ENCODE results near the gene GOLGA8S. TPM values are rescaled to one million over a fixed set of nuclear protein-coding genes. Genes with fewer than 3 reads are reported as not detected.
"Not testable (repeated sequence)": the region's sequence is repeated elsewhere in the genome, so short reads cannot be mapped to it uniquely, and the experiment has no call there.

The GOLGA8S gene
- total RNA-seq, 1 experiment from 2014 or later = 0.09 TPM

DNA sequence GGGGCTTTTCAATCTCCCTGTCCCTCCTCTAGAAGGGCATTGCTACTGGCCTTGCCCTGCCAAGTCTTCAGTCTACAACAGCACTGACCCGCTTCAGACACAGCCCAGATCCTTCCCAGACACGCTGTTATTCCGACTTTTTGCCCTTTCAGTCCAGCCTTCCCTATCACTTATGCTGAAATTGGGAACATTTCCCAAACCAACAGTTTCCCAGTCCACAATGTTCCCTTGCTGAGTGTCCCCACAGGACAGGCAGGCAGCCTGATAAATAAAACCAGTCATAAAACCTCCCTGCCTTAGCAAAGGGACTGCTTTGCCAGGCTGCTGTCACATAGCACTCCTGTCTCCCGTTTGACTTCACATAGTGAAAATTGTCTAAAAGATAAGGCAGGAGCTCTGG, 49.0 kb downstream of the GOLGA8S start:
- H3K27me3 ChIP-seq (ENCODE audit: insufficient read depth, low read depth) = peaks cover 55% of the 10 kb centered on the region
- TF ChIP-seq EZH2 (IDR thresholded peaks at IDR 0.05; ENCODE audit: low read depth) = no peak
- TF ChIP-seq, protein P1, sequence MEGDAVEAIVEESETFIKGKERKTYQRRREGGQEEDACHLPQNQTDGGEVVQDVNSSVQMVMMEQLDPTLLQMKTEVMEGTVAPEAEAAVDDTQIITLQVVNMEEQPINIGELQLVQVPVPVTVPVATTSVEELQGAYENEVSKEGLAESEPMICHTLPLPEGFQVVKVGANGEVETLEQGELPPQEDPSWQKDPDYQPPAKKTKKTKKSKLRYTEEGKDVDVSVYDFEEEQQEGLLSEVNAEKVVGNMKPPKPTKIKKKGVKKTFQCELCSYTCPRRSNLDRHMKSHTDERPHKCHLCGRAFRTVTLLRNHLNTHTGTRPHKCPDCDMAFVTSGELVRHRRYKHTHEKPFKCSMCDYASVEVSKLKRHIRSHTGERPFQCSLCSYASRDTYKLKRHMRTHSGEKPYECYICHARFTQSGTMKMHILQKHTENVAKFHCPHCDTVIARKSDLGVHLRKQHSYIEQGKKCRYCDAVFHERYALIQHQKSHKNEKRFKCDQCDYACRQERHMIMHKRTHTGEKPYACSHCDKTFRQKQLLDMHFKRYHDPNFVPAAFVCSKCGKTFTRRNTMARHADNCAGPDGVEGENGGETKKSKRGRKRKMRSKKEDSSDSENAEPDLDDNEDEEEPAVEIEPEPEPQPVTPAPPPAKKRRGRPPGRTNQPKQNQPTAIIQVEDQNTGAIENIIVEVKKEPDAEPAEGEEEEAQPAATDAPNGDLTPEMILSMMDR (conservative IDR thresholded peaks at IDR 0.05) = no peak
- DNase-seq = no peak
- no peaks in the 10 kb centered on the region for H3K79me2 ChIP-seq (ENCODE audit: low read depth)
- no peak overlapping the region for H3K4me3 ChIP-seq
- no TSS peak for BruUV-seq (replicated peaks)
- CTCF ChIA-PET = no interaction called here
- H3K4me2 ChIP-seq = no peak overlapping the region
- no peaks in the 10 kb centered on the region for H3K9me3 ChIP-seq (ENCODE audit: insufficient read depth, low read depth)
- no peaks in the 10 kb centered on the region for H3K4me1 ChIP-seq (replicated peaks; ENCODE audit: insufficient read depth)
- no peak overlapping the region for H2AFZ ChIP-seq
- no peaks in the 10 kb centered on the region for H3F3A ChIP-seq (ENCODE audit: insufficient read depth, low read depth)
- intact Hi-C loops (cut with micrococcal nuclease; ENCODE audit: unreplicated experiment) = no loop called here
- no peak overlapping the region for H3K27ac ChIP-seq
- H3K9me2 ChIP-seq (ENCODE audit: insufficient read depth) = no peaks in the 10 kb centered on the region
- H3K36me3 ChIP-seq (ENCODE audit: low read depth) = no peaks in the 10 kb centered on the region
- POLR2A ChIA-PET (ENCODE audit: unreplicated experiment) = no interaction called here
- no peaks in the 10 kb centered on the region for H4K20me1 ChIP-seq (ENCODE audit: insufficient read depth)

DNA sequence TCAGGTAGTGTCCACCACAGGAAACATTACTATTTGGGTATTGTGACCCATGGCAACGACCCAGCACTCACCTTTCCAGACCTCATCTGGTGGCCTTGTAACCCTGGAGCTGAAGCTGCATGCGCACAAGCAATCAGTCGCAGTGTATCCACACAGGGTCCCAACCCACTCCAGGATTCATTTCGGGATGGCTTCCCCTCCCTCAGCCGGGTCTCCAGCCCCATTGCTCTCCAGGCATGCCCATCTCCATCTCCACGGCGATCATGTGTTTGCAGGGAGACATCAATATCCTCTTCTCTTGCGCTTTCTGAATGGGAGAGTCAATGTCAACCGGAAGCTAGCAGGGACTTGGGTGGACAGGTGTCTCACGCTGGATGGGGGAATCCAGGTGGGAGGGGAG, 57.3 kb downstream of the GOLGA8S start:
- Histone ChIP-seq H3K36me3 (ENCODE audit: low read depth) (no peaks in the 10 kb centered on the region), H2AFZ (no peak overlapping the region), H3K4me2 (no peak overlapping the region), H3K4me1 (replicated peaks; ENCODE audit: insufficient read depth) (no peaks in the 10 kb centered on the region), H3K9me3 (ENCODE audit: insufficient read depth, low read depth) (no peaks in the 10 kb centered on the region), H3K27ac (no peak overlapping the region), H3K79me2 (ENCODE audit: low read depth) (no peaks in the 10 kb centered on the region), H4K20me1 (ENCODE audit: insufficient read depth) (no peaks in the 10 kb centered on the region), H3F3A (ENCODE audit: insufficient read depth, low read depth) (no peaks in the 10 kb centered on the region), H3K4me3 (no peak overlapping the region), H3K27me3 (ENCODE audit: insufficient read depth, low read depth) (peaks cover 23% of the 10 kb centered on the region), H3K9me2 (ENCODE audit: insufficient read depth) (no peaks in the 10 kb centered on the region)
- ChIA-PET CTCF (no interaction called here), POLR2A (ENCODE audit: unreplicated experiment) (no interaction called here)
- no TSS peak for BruUV-seq (replicated peaks)
- TF ChIP-seq, protein P1 (conservative IDR thresholded peaks at IDR 0.05) = no peak
- TF ChIP-seq EZH2 (IDR thresholded peaks at IDR 0.05; ENCODE audit: low read depth) = no peak
- intact Hi-C loops (cut with micrococcal nuclease; ENCODE audit: unreplicated experiment) = no loop called here
- no peak for DNase-seq

DNA sequence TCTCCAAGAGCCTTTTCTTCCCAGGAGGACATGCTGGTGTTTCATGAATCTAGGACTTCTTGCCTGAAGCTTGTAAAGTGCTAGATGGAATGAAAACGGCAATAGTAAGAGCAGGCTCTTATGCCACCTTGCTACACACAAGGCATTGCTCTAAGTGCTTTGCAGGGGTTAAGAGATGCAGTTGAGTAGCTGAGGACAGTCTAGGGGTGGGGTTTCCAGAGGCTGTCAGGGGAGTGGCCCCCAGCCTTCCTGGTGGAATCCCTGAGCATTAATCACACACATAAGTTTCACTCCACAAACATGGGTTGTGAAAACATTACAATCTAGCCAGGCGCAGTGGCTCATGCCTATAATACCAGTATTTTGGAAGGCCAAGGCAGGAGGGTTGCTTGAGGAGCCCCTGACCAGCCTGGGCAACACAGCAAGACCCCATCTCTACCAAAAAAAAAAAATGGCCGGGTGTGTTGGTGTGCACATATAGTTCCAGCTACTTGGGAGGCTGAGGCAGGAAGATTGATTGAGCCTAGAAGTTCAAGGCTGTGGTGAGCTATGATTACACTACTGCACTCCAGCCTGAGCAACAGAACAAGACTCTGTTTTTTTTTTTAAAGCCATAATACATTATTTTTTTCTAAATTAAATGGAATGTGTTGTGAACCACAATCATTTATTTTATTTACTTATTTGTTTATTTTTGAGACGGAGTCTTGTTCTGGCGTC, 58.5 kb downstream of the GOLGA8S start:
- POLR2A ChIA-PET (ENCODE audit: unreplicated experiment); H3K9me2 ChIP-seq (ENCODE audit: insufficient read depth); H3K79me2 ChIP-seq (ENCODE audit: low read depth); H3K4me1 ChIP-seq (replicated peaks; ENCODE audit: insufficient read depth); H2AFZ ChIP-seq; BruUV-seq (replicated peaks); H3K4me3 ChIP-seq; H3K9me3 ChIP-seq (ENCODE audit: insufficient read depth, low read depth); H3K4me2 ChIP-seq; H3K36me3 ChIP-seq (ENCODE audit: low read depth); H4K20me1 ChIP-seq (ENCODE audit: insufficient read depth); H3F3A ChIP-seq (ENCODE audit: insufficient read depth, low read depth); CTCF ChIA-PET; DNase-seq; intact Hi-C loops (cut with micrococcal nuclease; ENCODE audit: unreplicated experiment); H3K27ac ChIP-seq: not testable (repeated sequence)
- H3K27me3 ChIP-seq (ENCODE audit: insufficient read depth, low read depth) = peaks cover 17% of the 10 kb centered on the region; the same call in 1 of the 2 replicates

Other genes with a start within 250 kb of the GOLGA8S start
- not detected in 2 replicates for gene GOLGA6L1, start 217.9 kb upstream of the GOLGA8S start, total RNA-seq (2021)
- not detected in 2 replicates for gene GOLGA6L26, start 20.6 kb upstream of the GOLGA8S start, total RNA-seq (2021)
- gene GOLGA6L2, start 92.5 kb downstream of the GOLGA8S start, total RNA-seq (2021) = not detected in 2 replicates
- gene MKRN3, start 210.9 kb downstream of the GOLGA8S start, total RNA-seq (2021) = 26.1 and 28.0 TPM in 2 replicates

Measured in PC-9 (cell line).